Dedifferentiated amniotic fluid mesenchymal stem cell (primary cell): ENCODE data around the gene GJB6.

Source experiments
- DNase-seq: peaks from one replicate; pipeline ENCODE4 v3.0.0-alpha.2; 2016; ENCODE audit errors: extremely low spot score

The GJB6 gene

DNA sequence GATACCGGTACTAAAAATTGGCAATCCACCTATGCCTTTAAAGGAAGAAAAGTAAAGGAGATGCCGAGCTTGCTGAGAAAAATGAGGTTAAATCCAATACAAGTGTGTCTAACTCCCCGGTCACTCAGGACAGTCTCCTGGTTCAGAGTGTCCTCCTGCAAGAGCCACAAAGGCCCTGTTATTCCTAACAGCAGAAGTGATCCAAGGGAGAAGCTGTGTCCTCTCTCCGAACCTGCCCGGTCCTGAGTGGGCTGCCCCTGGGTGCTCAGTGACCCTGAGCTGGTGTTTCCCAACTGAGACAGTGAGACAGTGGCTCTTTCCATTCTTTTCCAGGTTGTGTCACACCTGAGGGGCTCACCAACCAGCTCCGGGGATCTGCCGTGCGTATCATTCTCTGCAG lies 4.8 kb downstream of the GJB6 start:
- no peak for DNase-seq

- no peak for DNase-seq
Measured at GRCh38 chr13:20222553-20222952, 9.6 kb downstream of the GJB6 start.

GRCh38 chr13:20221772-20222171 lies 10.3 kb downstream of the GJB6 start:
- no peak for DNase-seq

DNA sequence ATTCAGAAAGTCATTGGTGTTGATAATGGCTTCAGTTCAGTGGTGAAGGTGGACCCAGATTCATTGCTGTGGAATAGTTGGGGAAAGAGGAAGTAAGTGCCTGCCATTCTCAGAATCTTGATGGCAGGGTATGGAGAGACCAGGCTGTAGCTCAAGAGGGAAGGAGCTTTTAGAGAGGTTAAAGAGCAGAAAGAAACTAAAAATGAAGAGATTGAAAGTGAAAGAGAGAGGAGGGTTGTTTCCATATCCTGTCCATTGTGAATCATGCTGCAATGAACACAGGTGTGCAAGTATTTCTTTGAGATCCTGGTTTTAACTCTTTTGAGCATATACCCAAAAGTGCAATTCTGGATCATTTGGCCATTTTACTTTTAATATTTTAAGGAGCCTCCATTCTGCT lies 12.5 kb downstream of the GJB6 start:
- DNase-seq, result no peak

DNA sequence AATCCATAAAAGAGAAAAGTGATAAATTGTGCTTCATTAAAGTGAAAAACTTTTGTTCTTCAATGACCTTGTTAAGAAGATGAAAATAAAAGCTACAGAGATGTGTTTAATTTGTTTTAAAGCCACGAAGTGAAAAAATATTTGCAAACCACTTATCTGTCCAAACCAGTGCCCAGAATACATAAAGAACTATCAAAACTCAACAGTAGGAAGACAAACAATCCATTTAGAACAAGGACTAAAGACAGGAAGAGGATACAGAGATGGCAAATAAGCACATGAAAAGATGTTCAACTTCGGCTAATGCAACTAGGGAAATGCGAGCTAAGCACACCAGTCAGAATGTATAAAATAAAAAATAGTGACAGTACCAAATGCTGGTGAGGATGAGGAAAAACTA lies 15.0 kb downstream of the GJB6 start:
- DNase-seq, result no peak

DNA sequence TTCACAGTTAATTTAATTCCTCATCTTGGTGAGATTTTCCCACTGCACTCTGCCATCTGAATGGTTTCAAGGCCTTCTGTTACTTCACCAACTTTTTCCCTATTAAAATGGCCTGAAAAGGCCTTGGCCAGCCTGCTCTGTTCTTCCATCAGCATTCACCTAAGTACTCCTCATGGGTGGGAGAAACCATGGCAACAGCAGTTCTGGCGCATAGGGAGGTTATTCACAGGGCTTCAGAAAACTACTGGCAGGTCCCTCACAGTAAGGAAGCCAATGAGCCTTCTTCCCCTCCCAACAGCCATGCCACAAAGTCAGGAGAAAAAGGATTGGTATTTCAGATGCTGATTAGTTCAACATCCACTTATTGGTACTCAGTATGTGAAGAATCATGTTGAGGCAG lies 22.2 kb downstream of the GJB6 start:
- no peak for DNase-seq

GRCh38 chr13:20206698-20207235 lies 25.4 kb downstream of the GJB6 start:
- no peak for DNase-seq

- no peak for DNase-seq
Measured at GRCh38 chr13:20206065-20206697, 25.9 kb downstream of the GJB6 start.

DNA sequence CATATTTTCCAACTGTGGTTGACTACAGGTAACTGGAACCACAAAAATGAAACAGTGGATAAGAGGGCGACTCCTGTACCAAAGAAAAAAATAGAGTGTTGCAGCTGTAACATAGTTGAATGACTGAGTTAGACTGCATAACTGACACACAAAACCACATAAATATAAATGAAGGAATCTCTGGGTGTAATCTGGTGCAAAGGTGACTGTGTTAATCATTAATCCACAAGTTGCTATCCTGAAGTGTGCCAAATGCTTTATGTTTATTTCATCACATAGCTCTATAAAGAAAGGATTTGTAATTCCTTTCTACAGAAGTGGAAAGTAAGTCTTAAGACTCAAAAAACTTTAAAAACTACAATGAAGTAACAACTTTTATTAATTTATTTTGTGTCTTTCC lies 33.3 kb downstream of the GJB6 start:
- no peak for DNase-seq

DNA sequence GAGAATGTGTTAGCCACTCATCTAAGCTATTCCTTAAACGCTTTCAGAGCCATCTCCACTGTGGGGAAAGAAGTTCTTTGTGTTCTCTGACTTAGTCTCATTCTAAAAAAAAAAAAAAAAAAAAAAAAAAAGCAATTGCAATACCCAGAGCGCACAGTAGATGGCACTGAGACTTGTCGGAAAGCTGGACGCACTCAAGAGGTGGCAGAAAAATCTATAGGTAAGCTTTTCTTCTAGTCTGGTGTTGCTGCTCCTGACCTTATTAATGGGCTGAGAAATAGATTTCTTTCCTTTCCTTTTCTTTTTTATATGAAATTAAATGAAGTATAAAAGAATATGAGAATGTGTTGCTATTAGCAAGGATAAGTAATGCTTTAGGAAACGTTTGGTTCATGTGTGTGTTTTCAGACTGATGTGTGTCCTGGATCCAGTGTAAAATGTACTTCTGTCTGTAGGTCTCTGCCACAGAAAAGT lies 34.7 kb downstream of the GJB6 start:
- DNase-seq, result no peak

DNA sequence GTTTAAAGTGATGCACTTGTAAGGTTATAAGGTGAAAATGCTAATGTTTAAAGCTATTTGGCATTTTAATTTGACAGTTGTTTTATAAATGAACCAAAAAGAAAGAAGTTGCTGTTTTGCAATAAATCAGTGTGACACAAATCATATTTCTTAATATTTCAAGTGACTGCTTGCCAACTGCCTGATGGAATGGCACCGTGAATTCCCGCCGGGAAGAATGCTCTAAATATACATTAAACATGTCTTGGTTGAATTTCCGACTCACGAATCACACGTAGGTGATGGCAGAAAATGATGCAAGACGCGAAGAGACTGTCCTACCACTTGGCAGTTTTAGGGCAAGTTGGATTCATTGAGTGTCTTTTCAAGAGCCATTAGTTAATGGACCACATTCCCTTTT lies 36.3 kb downstream of the GJB6 start:
- no peak for DNase-seq

- DNase-seq, result no peak
Measured at GRCh38 chr13:20193907-20194631, 38.0 kb downstream of the GJB6 start.

- no peak for DNase-seq
Measured at GRCh38 chr13:20193162-20193906, 38.8 kb downstream of the GJB6 start.

DNA sequence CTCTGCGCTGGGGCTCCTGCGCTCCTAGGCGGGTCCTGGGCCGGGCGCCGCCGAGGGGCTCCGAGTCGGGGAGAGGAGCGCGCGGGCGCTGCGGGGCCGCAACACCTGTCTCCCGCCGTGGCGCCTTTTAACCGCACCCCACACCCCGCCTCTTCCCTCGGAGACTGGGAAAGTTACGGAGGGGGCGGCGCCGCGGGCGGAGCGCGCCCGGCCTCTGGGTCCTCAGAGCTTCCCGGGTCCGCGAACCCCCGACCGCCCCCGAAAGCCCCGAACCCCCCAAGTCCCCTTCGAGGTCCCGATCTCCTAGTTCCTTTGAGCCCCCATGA lies 39.3 kb downstream of the GJB6 start, which contains the start of gene GJB2:
GJB2 (minus strand) TSS at position 103 of the 326 bp plus-strand sequence. CDS start 3,357 bp downstream, outside the sequence.
- no peak for DNase-seq

DNA sequence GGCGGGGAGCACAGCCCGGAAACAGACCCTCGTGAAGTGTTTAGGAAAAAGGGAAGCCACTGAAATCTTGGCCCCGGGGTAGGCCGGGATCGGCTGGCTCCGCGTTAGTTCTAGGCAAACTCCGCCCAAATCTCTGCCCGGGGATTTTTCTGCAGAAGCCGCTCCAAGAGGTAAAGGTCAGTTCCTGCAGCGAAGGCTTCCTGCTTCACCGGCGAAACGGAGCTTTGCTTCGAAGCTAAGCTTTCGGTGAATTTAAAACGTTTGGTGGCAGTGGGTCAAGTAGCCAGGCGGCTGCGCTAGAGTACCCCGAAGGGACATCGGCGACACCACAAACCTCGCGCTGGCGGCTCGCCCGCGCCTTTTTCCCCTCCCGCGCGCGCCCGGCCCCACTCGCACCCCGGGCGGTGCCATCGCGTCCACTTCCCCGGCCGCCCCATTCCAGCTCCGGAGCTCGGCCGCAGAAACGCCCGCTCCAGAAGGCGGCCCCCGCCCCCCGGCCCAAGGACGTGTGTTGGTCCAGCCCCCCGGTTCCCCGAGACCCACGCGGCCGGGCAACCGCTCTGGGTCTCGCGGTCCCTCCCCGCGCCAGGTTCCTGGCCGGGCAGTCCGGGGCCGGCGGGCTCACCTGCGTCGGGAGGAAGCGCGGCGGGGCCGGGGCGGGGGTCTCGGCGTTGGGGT lies 39.8 kb downstream of the GJB6 start:
- DNase-seq, result no peak

- DNase-seq, result no peak
Measured at GRCh38 chr13:20191311-20192157, 40.6 kb downstream of the GJB6 start.

DNA sequence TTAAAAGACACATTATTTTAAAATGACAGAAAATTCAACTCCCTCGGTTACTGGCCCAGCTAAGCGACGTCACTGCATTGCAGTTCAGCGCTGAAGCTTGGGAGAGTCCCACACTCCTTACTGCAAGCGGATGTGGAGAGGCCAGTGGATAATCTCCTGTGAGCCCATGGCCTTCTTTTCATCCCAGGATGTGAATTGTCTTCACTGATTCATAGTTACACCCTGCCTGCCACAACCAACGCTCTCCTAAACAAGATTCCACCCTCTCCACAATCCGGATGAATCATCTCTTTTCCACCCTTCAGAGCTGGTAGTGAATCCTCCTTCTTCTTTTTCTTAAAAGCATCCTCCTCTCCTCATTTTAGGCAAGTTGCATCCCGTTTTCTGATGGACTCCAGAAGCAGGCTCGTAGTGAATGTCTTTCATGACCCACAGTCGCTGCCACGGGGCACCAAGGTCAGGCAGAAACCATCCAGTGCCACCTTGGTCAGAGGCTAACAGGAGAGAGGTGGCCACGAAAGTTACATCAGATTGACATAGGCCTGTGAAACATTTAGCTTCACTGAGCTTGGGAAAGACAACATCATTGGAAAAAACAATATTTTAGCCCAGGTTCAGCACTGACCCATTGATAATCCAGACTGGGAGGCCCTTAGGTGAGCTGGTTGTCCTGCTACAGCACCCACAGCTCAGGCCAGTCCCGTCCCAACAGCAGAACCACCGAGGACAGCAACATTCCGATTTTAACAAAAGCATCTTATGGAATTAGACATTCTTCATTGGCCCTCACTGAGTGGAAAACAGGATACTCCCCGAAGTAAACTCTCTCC lies 41.4 kb downstream of the GJB6 start:
- DNase-seq, result peak; percentile 46

- DNase-seq, result no peak
Measured at GRCh38 chr13:20190076-20190475, 42.0 kb downstream of the GJB6 start.

- DNase-seq, result no peak
Measured at GRCh38 chr13:20188667-20189553, 43.2 kb downstream of the GJB6 start.
